Erythroblast (primary cell): ENCODE measurements around the gene PAQR9.

Experiments
- GATA1 ChIP-seq: IDR thresholded peaks from 2 replicates; pipeline ENCODE4 v1.6.1; 2011; ENCODE audit warnings: low read depth, mild to moderate bottlenecking, control low read depth, low read length, moderate library complexity
- POLR2A ChIP-seq: IDR thresholded peaks from 2 replicates; pipeline ENCODE4 v1.6.1; 2011; ENCODE audit warnings: mild to moderate bottlenecking, low read length

DNA sequence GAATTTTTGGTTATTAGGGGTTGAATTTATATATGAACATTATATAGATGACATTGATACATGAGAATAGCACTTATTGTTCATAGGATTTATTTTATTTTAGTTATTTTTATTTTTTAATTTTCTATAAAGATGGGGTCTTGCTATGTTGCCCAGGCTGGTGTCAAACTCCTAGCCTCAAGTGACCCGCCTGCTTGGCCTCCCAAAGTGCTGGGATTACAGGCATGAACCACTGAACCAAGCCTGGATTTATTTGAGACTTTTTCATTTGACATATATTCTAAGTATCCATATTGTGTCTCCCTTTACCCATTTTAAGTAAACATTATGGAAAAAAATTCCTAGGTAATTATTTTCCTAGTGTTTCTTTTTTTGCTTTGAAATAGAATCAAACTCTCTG, 12.5 kb downstream of the PAQR9 start:
- TF ChIP-seq POLR2A (no peak), GATA1 (no peak)
